ENCODE data around the gene SNX33.
"Not testable (repeated sequence)": the region's sequence is repeated elsewhere in the genome, so short reads cannot be mapped to it uniquely, and the experiment has no call there.

SNX33 gene, protein sequence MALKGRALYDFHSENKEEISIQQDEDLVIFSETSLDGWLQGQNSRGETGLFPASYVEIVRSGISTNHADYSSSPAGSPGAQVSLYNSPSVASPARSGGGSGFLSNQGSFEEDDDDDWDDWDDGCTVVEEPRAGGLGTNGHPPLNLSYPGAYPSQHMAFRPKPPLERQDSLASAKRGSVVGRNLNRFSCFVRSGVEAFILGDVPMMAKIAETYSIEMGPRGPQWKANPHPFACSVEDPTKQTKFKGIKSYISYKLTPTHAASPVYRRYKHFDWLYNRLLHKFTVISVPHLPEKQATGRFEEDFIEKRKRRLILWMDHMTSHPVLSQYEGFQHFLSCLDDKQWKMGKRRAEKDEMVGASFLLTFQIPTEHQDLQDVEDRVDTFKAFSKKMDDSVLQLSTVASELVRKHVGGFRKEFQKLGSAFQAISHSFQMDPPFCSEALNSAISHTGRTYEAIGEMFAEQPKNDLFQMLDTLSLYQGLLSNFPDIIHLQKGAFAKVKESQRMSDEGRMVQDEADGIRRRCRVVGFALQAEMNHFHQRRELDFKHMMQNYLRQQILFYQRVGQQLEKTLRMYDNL

DNA sequence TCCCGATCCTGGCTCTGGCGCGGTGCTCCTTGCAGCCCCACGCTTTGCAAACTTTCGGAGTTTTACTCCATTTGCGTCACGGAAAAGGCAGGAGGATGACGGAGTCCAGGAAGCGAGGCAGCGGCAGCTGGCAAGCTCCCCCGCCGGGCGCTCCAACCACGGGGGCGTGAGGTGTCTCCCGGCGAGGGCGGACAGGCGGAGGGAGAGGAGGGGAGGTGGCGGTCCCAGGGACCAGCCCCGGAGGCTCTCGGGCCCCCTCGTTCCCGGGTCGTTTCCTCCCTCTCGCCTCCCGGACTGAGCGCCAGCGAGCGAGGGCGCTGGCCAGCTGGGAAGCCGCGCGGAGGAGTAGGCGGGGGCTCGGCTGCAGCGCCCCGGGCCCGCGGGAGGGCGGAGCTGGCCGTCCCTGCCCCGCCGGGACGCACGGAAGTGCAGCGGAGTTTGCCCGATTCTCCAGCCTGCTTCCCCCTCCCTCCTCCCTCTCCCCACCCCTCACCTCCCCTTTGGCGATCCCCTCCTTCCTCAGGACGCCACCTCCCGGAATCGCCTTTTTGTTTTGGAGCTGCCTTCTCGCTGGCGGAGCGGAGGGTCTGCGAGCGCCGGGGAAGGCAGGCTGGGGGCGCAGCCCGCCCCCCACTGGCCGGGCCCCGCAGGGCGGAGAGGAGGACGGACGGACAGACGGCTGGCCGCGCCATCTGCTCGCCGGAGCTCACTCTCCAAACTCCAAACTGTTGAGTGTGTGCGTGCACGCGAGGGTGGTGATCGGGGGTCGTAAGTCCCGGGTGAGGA, at the start of gene SNX33:
Gene SNX33, plus strand, starts transcription at position 543 of the 786 bp plus-strand sequence. CDS start 1,191 bp downstream, outside the sequence.
- DNase-seq (ENCODE audit: low spot score), result peak; percentile 86
- FAIRE-seq, result no peak

DNA sequence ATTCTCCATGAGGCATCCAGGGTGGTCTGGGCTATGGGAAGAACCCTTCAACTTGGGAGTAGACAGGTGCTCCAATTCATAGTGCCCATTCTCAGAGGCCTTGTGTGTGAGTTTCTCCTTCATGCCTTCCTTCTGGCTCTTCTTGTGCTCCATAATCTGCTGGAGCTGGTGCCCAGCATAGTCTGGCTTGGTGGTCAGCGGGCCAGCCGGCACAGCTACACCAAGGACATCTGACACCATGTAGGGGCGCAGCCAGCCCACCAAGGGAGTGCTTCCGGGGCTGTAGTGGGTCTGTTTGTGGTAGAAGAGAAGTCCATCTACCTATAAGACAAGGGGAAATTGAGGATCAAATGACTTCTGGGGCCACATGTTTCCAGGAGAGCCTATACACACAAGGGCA, 49.4 kb upstream of the SNX33 start:
- DNase-seq (ENCODE audit: low spot score) (no peak), FAIRE-seq (no peak)

DNA sequence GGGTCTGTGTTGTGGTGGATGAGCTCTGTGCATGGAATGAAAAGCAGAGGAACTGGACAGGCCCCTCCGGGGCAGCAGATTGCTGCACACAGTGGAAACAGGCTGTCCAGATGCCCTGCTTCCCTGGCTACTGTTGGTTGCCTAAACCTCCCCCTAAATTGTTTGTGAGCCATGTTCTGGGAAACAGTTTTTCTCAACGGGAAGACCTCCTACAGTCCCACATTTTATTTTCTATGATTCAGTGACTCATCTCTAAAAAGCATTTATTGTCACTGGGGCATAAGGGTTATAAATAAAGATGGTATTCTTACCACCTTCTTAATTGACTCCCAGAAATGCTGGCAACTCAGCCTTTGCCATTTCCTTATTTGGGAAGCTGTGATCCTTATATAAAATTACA, 48.3 kb upstream of the SNX33 start:
- DNase-seq (ENCODE audit: low spot score), result no peak
- no peak for FAIRE-seq

DNA sequence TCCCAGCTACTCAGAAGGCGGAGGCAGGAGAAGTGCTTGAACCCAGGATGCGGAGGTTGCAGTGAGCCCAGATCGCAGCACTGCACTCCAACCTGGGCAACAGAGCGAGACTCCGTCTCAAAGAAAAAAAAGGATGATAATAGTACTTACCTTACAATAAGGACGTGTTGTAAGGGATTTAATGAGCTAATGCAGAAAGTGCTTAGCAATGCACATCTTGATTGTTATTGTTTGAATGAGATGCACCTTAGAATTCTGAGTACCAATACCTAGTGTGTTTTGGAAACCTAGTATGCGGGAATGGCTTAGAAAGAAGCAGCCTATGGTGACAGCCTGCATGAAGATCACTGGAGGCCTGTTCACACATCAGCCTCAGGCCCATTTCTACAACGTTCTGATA, 41.7 kb upstream of the SNX33 start:
- no peak for FAIRE-seq
- DNase-seq (ENCODE audit: low spot score), result no peak

DNA sequence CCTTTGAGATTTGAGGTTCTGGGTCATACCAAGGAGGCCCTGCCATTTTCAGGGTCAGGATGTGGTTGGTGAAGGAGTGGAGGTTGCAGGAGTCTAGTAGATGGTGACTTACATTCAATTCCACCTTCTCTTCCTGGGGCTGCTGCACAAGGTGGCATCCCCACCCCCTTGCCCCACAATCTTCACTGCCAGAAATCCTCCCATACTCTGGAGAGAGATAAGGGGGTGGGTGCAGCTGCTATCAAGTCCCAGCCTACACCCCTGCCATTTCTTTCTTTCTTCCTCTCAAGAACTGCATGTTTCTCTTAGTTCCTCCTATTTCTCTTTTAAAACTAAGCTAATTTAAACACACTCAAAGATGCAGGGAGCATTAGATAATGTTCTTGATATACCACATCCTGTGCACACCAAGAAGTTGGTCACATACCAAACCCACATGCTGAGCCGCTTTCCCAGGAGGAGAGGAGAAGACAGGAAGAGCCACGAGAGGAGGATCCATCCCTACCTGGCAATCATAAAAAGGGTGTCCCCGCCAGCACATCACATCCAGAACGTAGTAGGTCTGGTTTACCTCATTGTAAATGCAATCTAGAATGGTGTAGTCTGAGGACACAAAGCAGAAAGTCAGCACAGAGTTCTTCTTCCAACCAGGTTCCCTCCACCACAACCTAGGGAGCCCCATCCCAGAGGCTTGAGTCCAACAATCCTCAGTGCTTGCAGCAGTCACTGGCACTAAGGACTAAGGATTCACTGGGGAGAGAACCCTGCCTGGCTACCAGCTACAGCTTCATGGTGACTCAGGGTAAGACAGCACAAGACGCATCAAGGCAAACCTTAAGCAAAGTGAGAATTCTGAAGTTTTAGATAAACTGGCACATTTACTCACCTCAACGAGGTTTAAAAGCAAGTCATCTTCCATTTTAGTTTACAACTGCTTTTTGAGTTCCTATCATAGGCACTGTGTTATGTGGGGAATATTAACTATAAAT, 40.7 kb upstream of the SNX33 start:
- FAIRE-seq (no peak), DNase-seq (ENCODE audit: low spot score) (no peak)

DNA sequence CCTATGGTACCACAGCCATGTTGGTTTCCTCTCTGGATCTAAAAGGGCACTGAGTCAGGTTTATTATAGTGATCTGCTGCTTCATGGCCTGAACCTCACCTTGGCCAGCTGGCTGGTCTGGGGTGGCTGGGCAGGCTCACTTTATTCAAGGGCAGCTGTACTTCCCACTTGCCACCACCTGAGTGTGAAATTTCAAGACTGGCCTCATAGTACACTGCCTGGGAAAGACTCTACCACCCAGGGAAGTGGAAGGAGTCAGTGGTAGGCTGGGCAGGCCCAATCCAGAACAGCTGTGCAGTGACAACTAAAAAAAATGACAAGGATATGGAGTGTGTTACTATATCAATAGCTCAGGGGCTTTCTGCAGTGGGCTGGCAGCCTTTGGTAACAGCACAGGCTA, 30.9 kb upstream of the SNX33 start:
- DNase-seq (ENCODE audit: low spot score), result no peak
- FAIRE-seq, result no peak

DNA sequence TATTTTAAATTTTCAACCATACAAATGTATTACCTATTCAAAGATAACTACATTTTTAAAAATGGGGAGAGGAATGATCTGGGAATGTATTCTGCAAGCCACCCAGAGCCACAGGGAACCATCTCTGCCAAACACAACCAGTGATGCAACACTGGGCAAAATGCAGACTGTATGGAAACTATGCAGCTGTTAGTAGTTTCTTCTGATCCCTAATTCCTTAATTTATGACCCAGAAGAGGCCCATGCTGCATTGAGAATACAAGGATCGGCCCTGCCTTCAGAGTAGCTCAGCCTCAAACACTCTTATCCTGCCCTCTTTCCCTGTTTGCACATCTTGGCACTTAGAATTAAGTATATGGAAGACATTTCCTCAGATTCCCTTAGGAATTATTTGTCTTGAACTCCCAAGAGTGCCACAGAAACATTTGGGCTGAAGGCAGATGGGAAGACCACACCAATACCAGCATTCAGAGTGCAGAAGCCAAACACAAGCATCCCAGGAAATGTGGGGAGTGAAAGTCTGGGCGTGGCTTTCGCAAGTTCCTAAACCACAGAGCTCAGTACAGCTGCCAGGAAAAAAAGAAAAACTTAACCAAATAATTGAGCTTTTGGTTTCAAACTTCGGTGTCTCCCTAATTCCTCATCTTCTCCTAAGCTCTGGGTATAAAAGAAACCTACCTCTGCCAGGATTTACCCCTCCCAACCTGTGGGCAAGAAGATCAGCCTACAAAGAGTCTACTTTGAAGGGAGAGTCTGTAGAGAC, 27.5 kb upstream of the SNX33 start:
- DNase-seq (ENCODE audit: low spot score) (no peak), FAIRE-seq (no peak)

DNA sequence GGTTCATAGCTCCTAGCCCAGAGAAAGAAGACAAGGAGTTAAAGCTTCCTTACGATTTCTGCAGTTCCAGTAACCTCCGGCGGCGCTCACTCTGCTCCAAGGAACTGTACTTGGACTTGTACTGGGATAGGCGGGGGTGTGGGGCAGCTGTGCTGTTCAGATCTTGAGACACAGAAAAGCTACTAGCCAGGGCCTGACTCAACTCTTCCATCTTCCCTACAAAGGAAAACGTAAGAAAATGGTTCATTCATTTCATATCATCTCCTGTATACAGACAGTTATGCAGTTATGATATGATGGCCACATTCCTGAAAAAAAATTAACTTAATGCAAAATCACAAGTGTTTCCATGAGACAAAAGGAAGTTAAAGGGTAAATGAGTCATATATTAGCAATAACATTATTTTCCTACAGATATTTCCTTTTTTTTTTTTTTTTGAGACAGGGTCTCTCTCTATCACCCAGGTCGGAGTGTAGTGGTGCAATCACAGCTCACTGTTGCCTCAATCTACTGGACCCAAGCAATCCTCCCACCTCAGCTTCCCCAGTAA, 26.8 kb upstream of the SNX33 start:
- DNase-seq (ENCODE audit: low spot score), result no peak
- FAIRE-seq, result no peak

DNA sequence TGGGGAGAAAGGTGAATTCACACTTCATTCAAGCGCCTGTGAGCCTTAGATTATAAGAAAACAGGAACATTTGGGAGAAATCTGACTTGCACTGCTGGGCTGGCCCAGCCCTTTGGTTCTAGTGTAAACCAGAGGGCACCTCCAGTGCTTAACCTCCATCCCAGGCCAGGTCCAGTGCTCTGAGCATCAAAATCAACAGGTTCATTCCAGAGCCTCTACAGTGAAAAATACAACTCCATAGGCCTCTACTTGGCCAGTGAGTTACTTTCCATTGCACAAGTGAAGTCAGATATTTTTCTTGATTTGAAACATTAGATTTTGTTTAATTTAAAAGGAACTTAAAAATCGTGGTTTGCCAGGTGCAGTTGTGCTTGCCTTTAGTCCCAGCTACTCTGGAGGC, 25.2 kb upstream of the SNX33 start:
- FAIRE-seq, result no peak
- no peak for DNase-seq (ENCODE audit: low spot score)

DNA sequence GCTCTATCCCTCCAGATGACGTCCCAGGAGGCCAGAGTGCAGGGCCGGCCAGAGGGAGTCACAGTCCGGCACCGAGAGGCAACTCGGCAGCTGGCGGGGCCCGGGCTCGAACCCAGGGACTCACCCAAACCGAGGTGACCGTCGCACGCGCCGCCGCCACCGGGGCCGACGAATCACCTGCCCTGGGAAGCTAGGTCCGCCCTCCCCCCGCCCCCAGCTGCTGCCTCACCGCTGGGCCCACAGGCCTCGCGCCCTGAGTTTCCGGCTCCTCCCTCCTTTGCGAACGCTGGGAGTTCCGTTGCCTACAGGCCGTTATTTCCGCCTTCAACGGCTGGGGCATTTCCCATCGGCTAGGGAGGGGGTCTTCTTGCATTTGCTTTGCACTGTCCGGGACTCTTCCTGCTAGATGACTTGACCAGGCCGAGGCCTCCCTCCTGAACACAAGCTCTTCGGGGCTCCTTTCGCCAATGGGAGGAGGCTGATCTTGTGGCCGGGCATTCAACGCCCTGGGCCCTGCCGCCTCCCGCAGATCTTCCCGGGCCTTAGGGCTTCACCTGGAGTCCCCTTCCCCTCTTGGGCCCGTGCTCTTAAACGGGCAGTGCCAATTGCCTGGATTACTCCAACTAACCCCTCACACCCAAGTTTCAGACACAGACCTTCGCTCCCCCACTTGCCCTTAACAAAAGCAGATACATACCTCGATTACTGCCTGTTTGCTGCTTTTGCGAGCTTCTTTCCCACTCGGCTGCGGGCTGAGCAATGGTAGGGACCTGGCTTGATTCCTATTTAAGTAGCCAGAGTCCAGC, 22.0 kb upstream of the SNX33 start, which contains the start of gene SNUPN:
Gene SNUPN, minus strand, starts transcription at position 184 of the 806 bp plus-strand sequence. CDS start 4,674 bp downstream, outside the sequence.
- FAIRE-seq (peak; percentile 53), DNase-seq (ENCODE audit: low spot score) (peak; percentile 97)

DNA sequence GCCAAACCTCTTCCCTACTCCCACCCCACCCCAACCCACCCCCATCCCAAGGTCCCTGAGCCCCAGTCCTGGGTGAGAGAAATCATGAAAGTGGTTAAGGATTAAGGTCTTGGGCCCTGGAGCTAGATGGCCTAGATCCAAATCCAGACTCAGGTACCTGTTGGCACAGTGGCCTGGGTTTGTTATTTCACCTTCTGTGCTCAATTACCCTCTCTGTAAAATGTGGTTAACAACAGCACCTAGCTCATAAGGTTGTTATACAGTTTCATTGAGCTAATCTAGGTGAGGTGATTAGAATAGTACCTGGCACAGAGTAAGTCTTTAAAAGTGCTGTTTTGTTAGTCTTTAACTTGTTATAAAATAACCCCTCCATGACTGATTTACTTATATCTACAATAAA, 15.8 kb upstream of the SNX33 start:
- DNase-seq (ENCODE audit: low spot score) (no peak), FAIRE-seq (no peak)

DNA sequence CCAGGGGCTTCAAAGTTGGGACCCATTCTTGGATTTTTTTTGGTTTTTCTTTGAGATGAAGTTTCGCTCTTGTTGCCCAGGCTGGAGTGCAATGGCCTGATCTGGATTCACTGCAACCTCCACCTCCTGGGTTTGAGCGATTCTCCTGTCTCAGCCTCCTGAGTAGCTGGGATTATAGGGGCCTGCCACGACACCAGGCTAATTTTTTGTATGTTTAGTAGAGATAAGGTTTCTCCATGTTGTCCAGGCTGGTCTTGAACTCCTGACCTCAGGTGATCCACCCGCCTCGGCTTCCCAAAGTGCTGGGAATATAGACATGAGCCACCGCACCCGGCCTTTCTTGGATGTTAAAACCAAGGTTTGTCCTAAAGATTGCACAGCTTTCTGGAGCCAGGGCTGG, 13.8 kb upstream of the SNX33 start:
- DNase-seq (ENCODE audit: low spot score); FAIRE-seq: not testable (repeated sequence)

DNA sequence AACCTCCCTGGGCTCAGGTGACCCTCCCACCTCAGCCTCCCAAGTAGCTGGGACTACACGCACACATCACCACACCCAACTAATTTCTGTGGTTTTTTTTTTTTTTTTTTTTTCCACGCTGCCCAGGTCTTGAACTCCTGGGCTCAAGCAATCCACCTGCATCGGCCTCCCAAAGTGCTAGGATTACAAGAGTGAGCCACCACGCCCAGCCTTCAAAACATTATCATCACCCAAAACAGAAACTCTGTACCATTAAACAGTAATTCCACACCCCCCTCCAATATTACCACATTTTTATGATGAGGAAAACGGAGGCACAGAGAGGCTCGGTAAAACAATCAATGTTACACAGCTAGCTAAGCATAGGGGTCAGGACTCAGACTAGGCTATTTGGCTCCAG, 11.7 kb upstream of the SNX33 start:
- FAIRE-seq, result no peak
- DNase-seq (ENCODE audit: low spot score), result no peak

DNA sequence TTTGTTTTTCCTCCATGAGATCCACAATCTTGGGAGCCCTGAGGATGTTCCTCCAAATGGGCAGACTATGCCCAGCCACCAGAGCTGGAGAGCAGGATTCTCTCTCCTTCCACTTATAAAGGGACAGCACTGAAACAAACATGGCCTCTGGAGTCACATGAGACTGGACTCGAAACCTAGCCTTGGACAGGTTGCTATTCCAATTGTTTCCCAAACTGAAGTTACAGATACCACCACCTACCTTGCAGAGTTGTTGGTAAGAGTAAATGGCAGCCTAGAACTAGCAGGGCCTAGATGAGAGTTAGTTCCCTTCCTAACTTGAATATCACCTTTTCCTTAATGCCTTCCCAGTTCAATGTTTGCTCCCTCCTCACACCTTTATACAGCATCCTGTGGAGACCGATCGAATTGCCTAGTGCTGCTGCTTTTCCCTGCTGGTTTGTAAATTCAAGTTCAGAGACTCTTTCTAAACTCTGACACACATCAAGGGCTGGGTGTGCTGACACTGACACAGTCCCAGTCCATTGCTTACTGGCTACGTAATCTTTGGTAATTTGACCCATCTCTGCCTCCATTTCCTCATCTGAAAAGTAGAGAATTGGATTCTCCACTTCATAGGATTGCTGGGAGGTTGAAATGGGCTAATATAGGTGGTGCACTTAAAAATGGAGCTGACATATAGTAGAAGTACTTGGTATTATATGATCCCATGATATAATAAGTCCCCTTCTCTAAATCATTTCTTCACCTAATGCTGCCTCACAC, 10.3 kb upstream of the SNX33 start:
- DNase-seq (ENCODE audit: low spot score) (no peak), FAIRE-seq (no peak)

DNA sequence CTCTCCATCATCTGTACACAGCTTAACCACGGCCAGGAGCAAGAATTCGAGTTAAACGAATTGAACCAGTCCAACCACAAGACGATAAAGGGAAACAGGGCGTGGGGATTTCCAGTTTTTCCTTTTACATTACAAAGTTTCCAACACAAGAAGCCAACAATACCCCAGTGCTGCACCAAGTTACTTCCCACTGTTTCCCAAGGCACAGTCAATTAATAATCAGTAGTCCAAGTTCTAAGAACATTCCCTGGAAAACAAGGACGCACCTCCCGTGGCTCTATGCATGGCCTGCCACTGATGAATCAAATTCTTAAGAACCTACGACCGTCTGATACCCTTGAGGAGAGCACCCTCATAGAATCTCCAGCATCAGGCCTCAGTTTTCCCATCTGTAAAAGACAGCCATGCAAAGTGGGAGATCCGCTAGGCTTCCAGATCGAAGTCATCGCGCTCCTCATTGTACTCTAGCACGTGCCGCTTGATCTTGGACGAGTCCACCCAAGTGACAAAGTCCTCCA, 8.5 kb upstream of the SNX33 start:
- no peak for FAIRE-seq
- DNase-seq (ENCODE audit: low spot score), result no peak

DNA sequence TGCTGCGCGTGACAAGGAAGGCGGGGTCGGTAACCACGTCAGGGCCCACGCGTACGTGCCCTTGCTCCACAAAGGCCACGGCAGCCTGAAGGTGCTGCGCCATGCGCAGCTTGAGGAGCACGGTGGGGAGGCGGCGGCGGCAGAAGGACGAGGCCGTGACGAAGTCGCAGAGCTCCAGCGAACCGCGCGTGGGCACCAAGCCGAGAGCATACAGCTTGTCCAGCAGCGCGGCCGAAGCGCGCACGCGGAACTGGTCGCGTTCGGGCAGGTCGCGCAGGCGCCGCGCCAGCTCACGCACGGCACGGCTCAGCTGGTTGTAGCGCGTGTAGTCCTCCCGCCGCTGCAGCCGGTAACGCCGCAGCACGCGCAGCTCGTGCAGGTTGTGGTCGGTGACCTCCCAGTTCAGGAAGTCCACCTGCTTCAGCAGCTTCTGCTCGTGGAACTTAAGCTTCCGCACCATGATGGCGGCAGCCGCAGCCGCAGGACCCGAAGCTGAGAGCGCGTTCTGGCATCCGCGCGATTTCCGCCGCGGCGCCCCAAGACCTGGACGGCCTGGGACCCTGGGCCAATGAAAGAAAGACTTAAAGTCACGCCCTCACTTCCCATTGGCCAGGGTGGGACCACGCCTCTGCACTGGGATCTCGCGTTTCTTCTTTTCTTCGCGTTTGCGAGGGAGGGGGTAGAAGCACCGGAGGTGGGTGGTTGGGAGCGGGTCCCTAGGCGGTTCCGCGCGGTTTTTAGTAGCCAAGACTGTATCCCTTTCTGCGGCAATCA, 7.8 kb upstream of the SNX33 start, which contains the start of gene IMP3:
Gene IMP3, minus strand, starts transcription at position 516 of the 774 bp plus-strand sequence. Its CDS starts 56 bp downstream, at position 460.
- FAIRE-seq (peak; percentile 76), DNase-seq (ENCODE audit: low spot score) (peak; percentile 97)

Measured in urothelium cell line (cell line).